HepG2 (cell line): Measurements from ENCODE around the gene SEBOX. TPM values are rescaled to one million over a fixed set of nuclear protein-coding genes. Genes with fewer than 3 reads are reported as not detected.
A peak's percentile ranks its signal among the peaks of the same experiment; 100 is the strongest.

Source experiments
- ETV5 ChIP-seq: IDR thresholded peaks from 2 replicates; pipeline ENCODE4 v1.6.1; 2018; ENCODE audit warnings: missing biosample characterization, missing genetic modification reagents, inconsistent platforms, borderline replicate concordance
- FOXJ3 ChIP-seq: sonication (generic); formaldehyde crosslinking; IDR thresholded peaks from 2 replicates; pipeline ENCODE4 v1.4.0; 2020; ENCODE audit warnings: missing genetic modification reagents, mild to moderate bottlenecking, borderline replicate concordance
- GATA4 ChIP-seq: sonication (generic); IDR thresholded peaks from 2 replicates; pipeline ENCODE4 v1.6.1; 2016; ENCODE audit warnings: antibody characterized with exemption, low read depth, borderline replicate concordance
- MTF2 ChIP-seq: sonication (generic); formaldehyde crosslinking; IDR thresholded peaks from 2 replicates; pipeline ENCODE4 v1.5.0; 2020; ENCODE audit warnings: missing genetic modification reagents, borderline replicate concordance
- SIX1 ChIP-seq: sonication (generic); formaldehyde crosslinking; IDR thresholded peaks from 2 replicates; pipeline ENCODE4 v1.4.0; 2020; ENCODE audit warnings: missing genetic modification reagents, borderline replicate concordance
- SKI ChIP-seq: fragments of 450-650 bp; IDR thresholded peaks from one replicate; pipeline ENCODE4 v1.6.1; 2018; ENCODE audit warnings: mild to moderate bottlenecking; ENCODE audit not compliant: partially characterized antibody
- SPEN ChIP-seq: sonication (generic); formaldehyde crosslinking; IDR thresholded peaks from 2 replicates; pipeline ENCODE4 v1.5.1; 2020; ENCODE audit warnings: low read depth, mild to moderate bottlenecking, missing genetic modification reagents
- ZBTB7A ChIP-seq: sonication (generic); formaldehyde crosslinking; IDR thresholded peaks from 2 replicates; pipeline ENCODE4 v1.8.0; 2022; ENCODE audit warnings: mild to moderate bottlenecking, missing genetic modification reagents
- ZNF143 ChIP-seq: sonication (generic); formaldehyde crosslinking; IDR thresholded peaks from 2 replicates; pipeline ENCODE4 v1.4.0; 2020; ENCODE audit warnings: missing genetic modification reagents
- polyA plus RNA-seq, 8 experiments: library from polyadenylated mRNA; depleted of rRNA in 3 of 8; stranded (reverse) in 7 of 8; unstranded in 1 of 8; fragments of >200 nt; fragmentation: Illumina TruSeq in 4 of 8; extraction: Trizol in 4 of 8; gene quantifications; 2 replicates each; pipeline versions ENCODE4 v1.2.1 to v1.2.3, GENCODE V29; 2011 to 2016; ENCODE audit warnings: low read depth in 4 of 8, missing spikeins in 1 of 8, mixed read lengths in 1 of 8; ENCODE audit not compliant: insufficient read depth in 1 of 8
- total RNA-seq, 5 experiments: library from RNA; depleted of rRNA; stranded (reverse); fragments of >200 nt; fragmentation: Illumina TruSeq; extraction: Trizol; gene quantifications; 2 replicates each; pipeline ENCODE4 v1.2.3, GENCODE V29; 2016; ENCODE audit warnings: low read depth in 1 of 5
- TF ChIP-seq, protein P1 (sequence below): sonication (generic); formaldehyde crosslinking; IDR thresholded peaks from 2 replicates; pipeline ENCODE4 v1.4.0; 2020; ENCODE audit warnings: missing genetic modification reagents
- TF ChIP-seq, protein P2 (sequence below): sonication (generic); formaldehyde crosslinking; IDR thresholded peaks from 2 replicates; pipeline ENCODE4 v1.5.0; 2020; ENCODE audit warnings: mild to moderate bottlenecking, missing genetic modification reagents, borderline replicate concordance
- TF ChIP-seq, protein P3 (sequence below): sonication (generic); formaldehyde crosslinking; IDR thresholded peaks from 2 replicates; pipeline ENCODE4 v1.4.0; 2020; ENCODE audit warnings: missing genetic modification reagents
- TF ChIP-seq, protein P4 (sequence below): sonication (generic); formaldehyde crosslinking; IDR thresholded peaks from 2 replicates; pipeline ENCODE4 v1.8.1; 2023; ENCODE audit warnings: missing genetic modification reagents, inconsistent platforms, borderline replicate concordance

SEBOX gene
- total and polyA plus RNA-seq, 2 of the 13 experiments (the other 11 are each of a cell fraction or from before 2014, with no cell fraction given): not detected

DNA sequence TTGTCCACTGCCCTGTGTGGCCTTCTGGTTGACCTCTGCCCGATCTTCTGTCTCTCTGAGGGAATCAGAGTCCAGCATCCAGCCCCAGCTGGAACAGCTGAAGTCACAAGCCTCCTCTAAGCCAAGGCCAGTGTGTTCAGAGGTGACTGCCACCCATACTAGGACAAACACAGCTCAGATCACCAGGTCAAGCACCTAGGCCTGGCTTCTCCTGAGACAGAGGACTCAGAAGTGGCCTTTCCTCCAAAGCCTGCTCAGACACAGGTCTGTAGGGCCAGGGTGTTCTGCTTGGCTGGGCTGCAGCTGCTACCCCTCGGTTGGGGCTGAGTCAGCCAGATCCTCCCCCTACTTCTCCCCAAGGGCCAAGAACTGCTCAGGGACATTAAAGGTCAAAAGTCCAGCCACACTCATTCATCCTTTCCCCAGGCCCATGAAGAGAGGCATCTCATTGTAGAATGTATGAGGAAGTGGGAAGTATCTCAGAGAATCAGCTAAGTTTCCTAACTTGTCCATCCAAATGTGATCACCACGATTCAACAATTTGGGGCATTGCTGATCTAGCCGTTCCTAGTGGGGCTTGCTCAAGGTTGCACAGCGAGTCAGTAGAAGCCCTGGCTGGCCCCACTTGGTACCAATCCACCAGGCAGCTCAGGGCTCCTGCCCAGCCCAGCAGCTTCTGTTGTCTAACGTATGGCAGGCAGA, 33.4 kb upstream of the SEBOX start (continued):
- TF ChIP-seq, protein P1, sequence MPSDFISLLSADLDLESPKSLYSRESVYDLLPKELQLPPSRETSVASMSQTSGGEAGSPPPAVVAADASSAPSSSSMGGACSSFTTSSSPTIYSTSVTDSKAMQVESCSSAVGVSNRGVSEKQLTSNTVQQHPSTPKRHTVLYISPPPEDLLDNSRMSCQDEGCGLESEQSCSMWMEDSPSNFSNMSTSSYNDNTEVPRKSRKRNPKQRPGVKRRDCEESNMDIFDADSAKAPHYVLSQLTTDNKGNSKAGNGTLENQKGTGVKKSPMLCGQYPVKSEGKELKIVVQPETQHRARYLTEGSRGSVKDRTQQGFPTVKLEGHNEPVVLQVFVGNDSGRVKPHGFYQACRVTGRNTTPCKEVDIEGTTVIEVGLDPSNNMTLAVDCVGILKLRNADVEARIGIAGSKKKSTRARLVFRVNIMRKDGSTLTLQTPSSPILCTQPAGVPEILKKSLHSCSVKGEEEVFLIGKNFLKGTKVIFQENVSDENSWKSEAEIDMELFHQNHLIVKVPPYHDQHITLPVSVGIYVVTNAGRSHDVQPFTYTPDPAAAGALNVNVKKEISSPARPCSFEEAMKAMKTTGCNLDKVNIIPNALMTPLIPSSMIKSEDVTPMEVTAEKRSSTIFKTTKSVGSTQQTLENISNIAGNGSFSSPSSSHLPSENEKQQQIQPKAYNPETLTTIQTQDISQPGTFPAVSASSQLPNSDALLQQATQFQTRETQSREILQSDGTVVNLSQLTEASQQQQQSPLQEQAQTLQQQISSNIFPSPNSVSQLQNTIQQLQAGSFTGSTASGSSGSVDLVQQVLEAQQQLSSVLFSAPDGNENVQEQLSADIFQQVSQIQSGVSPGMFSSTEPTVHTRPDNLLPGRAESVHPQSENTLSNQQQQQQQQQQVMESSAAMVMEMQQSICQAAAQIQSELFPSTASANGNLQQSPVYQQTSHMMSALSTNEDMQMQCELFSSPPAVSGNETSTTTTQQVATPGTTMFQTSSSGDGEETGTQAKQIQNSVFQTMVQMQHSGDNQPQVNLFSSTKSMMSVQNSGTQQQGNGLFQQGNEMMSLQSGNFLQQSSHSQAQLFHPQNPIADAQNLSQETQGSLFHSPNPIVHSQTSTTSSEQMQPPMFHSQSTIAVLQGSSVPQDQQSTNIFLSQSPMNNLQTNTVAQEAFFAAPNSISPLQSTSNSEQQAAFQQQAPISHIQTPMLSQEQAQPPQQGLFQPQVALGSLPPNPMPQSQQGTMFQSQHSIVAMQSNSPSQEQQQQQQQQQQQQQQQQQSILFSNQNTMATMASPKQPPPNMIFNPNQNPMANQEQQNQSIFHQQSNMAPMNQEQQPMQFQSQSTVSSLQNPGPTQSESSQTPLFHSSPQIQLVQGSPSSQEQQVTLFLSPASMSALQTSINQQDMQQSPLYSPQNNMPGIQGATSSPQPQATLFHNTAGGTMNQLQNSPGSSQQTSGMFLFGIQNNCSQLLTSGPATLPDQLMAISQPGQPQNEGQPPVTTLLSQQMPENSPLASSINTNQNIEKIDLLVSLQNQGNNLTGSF: no peak
- TF ChIP-seq ETV5 (CRISPR knock-in tag): no peak
- no peak for TF ChIP-seq ZNF143 (CRISPR knock-in tag)
- no peak for TF ChIP-seq MTF2
- TF ChIP-seq, protein P2, sequence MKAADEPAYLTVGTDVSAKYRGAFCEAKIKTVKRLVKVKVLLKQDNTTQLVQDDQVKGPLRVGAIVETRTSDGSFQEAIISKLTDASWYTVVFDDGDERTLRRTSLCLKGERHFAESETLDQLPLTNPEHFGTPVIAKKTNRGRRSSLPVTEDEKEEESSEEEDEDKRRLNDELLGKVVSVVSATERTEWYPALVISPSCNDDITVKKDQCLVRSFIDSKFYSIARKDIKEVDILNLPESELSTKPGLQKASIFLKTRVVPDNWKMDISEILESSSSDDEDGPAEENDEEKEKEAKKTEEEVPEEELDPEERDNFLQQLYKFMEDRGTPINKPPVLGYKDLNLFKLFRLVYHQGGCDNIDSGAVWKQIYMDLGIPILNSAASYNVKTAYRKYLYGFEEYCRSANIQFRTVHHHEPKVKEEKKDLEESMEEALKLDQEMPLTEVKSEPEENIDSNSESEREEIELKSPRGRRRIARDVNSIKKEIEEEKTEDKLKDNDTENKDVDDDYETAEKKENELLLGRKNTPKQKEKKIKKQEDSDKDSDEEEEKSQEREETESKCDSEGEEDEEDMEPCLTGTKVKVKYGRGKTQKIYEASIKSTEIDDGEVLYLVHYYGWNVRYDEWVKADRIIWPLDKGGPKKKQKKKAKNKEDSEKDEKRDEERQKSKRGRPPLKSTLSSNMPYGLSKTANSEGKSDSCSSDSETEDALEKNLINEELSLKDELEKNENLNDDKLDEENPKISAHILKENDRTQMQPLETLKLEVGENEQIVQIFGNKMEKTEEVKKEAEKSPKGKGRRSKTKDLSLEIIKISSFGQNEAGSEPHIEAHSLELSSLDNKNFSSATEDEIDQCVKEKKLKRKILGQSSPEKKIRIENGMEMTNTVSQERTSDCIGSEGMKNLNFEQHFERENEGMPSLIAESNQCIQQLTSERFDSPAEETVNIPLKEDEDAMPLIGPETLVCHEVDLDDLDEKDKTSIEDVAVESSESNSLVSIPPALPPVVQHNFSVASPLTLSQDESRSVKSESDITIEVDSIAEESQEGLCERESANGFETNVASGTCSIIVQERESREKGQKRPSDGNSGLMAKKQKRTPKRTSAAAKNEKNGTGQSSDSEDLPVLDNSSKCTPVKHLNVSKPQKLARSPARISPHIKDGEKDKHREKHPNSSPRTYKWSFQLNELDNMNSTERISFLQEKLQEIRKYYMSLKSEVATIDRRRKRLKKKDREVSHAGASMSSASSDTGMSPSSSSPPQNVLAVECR (CRISPR knock-in tag): peak; percentile 4; the same call in 1 of the 2 replicates
- no peak for TF ChIP-seq ZBTB7A
- TF ChIP-seq SKI: peak; percentile 18
- TF ChIP-seq, protein P3, sequence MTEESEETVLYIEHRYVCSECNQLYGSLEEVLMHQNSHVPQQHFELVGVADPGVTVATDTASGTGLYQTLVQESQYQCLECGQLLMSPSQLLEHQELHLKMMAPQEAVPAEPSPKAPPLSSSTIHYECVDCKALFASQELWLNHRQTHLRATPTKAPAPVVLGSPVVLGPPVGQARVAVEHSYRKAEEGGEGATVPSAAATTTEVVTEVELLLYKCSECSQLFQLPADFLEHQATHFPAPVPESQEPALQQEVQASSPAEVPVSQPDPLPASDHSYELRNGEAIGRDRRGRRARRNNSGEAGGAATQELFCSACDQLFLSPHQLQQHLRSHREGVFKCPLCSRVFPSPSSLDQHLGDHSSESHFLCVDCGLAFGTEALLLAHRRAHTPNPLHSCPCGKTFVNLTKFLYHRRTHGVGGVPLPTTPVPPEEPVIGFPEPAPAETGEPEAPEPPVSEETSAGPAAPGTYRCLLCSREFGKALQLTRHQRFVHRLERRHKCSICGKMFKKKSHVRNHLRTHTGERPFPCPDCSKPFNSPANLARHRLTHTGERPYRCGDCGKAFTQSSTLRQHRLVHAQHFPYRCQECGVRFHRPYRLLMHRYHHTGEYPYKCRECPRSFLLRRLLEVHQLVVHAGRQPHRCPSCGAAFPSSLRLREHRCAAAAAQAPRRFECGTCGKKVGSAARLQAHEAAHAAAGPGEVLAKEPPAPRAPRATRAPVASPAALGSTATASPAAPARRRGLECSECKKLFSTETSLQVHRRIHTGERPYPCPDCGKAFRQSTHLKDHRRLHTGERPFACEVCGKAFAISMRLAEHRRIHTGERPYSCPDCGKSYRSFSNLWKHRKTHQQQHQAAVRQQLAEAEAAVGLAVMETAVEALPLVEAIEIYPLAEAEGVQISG (CRISPR knock-in tag): peak; percentile 30; the same call in 1 of the 2 replicates
- TF ChIP-seq SIX1 (CRISPR knock-in tag): no peak
- TF ChIP-seq SPEN (CRISPR knock-in tag): no peak
- TF ChIP-seq, protein P4, sequence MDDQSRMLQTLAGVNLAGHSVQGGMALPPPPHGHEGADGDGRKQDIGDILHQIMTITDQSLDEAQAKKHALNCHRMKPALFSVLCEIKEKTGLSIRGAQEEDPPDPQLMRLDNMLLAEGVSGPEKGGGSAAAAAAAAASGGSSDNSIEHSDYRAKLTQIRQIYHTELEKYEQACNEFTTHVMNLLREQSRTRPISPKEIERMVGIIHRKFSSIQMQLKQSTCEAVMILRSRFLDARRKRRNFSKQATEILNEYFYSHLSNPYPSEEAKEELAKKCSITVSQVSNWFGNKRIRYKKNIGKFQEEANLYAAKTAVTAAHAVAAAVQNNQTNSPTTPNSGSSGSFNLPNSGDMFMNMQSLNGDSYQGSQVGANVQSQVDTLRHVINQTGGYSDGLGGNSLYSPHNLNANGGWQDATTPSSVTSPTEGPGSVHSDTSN (CRISPR knock-in tag): no peak
- no peak for TF ChIP-seq FOXJ3 (CRISPR knock-in tag)
- no peak for TF ChIP-seq GATA4
